Measurements from ENCODE around the gene MPPED2. TPM values are rescaled to one million over a fixed set of nuclear protein-coding genes. Genes with fewer than 3 reads are reported as not detected.

The MPPED2 gene
- total RNA-seq, 1 donor from 2014 or later = 0.42 TPM

GRCh38 chr11:30610628-30611027, 24.5 kb upstream of the MPPED2 start:
- no peak for DNase-seq (ENCODE audit: low read depth)
- Histone ChIP-seq H3K4me3 (ENCODE audit: low read depth, low read length) (no peak overlapping the region), H3K27me3 (ENCODE audit: control insufficient read depth, insufficient read depth, low read length) (no peaks in the 10 kb centered on the region), H3K36me3 (ENCODE audit: control insufficient read depth, insufficient read depth, low read length) (no peaks in the 10 kb centered on the region)
- no peak for TF ChIP-seq CTCF (IDR thresholded peaks at IDR 0.05; ENCODE audit: insufficient read depth, low read length, poor library complexity, severe bottlenecking)

GRCh38 chr11:30608534-30608933, 22.4 kb upstream of the MPPED2 start:
- Histone ChIP-seq H3K4me3 (ENCODE audit: low read depth, low read length) (no peak overlapping the region), H3K27me3 (ENCODE audit: control insufficient read depth, insufficient read depth, low read length) (no peaks in the 10 kb centered on the region), H3K36me3 (ENCODE audit: control insufficient read depth, insufficient read depth, low read length) (no peaks in the 10 kb centered on the region)
- no peak for DNase-seq (ENCODE audit: low read depth)
- no peak for TF ChIP-seq CTCF (IDR thresholded peaks at IDR 0.05; ENCODE audit: insufficient read depth, low read length, poor library complexity, severe bottlenecking)

- TF ChIP-seq CTCF (IDR thresholded peaks at IDR 0.05; ENCODE audit: insufficient read depth, low read length, poor library complexity, severe bottlenecking) = no peak
- no peaks in the 10 kb centered on the region for H3K27me3 ChIP-seq (ENCODE audit: control insufficient read depth, insufficient read depth, low read length)
- no peaks in the 10 kb centered on the region for H3K36me3 ChIP-seq (ENCODE audit: control insufficient read depth, insufficient read depth, low read length)
- DNase-seq (ENCODE audit: low read depth) = no peak
- H3K4me3 ChIP-seq (ENCODE audit: low read depth, low read length) = no peak overlapping the region
Measured at GRCh38 chr11:30605036-30605605, 19.0 kb upstream of the MPPED2 start.

GRCh38 chr11:30603357-30603756, 17.2 kb upstream of the MPPED2 start:
- Histone ChIP-seq H3K27me3 (ENCODE audit: control insufficient read depth, insufficient read depth, low read length) (no peaks in the 10 kb centered on the region), H3K36me3 (ENCODE audit: control insufficient read depth, insufficient read depth, low read length) (no peaks in the 10 kb centered on the region), H3K4me3 (ENCODE audit: low read depth, low read length) (no peak overlapping the region)
- no peak for DNase-seq (ENCODE audit: low read depth)
- no peak for TF ChIP-seq CTCF (IDR thresholded peaks at IDR 0.05; ENCODE audit: insufficient read depth, low read length, poor library complexity, severe bottlenecking)

GRCh38 chr11:30596832-30597231, 10.7 kb upstream of the MPPED2 start:
- no peaks in the 10 kb centered on the region for H3K27me3 ChIP-seq (ENCODE audit: control insufficient read depth, insufficient read depth, low read length)
- TF ChIP-seq CTCF (IDR thresholded peaks at IDR 0.05; ENCODE audit: insufficient read depth, low read length, poor library complexity, severe bottlenecking) = no peak
- DNase-seq (ENCODE audit: low read depth) = no peak
- H3K36me3 ChIP-seq (ENCODE audit: control insufficient read depth, insufficient read depth, low read length) = no peaks in the 10 kb centered on the region
- H3K4me3 ChIP-seq (ENCODE audit: low read depth, low read length) = no peak overlapping the region

- no peak for TF ChIP-seq CTCF (IDR thresholded peaks at IDR 0.05; ENCODE audit: insufficient read depth, low read length, poor library complexity, severe bottlenecking)
- Histone ChIP-seq H3K27me3 (ENCODE audit: control insufficient read depth, insufficient read depth, low read length) (no peaks in the 10 kb centered on the region), H3K4me3 (ENCODE audit: low read depth, low read length) (no peak overlapping the region), H3K36me3 (ENCODE audit: control insufficient read depth, insufficient read depth, low read length) (no peaks in the 10 kb centered on the region)
- no peak for DNase-seq (ENCODE audit: low read depth)
Measured at GRCh38 chr11:30595934-30596333, 9.8 kb upstream of the MPPED2 start.
